Loucy (cell line): Measurements from ENCODE around the gene RHEB.

Source experiments
- H2AFZ ChIP-seq: fragments of 200-600 bp; sonication (generic); 2 replicates; pipeline ENCODE4 v1.6.0; 2016; ENCODE audit warnings: antibody characterized with exemption, mild to moderate bottlenecking, low read length, moderate library complexity
- H3F3A ChIP-seq: fragments of 200-600 bp; 2 replicates; pipeline ENCODE4 v1.6.0; 2016; ENCODE audit warnings: antibody characterized with exemption, low read depth, mild to moderate bottlenecking
- H3K27me3 ChIP-seq: fragments of 200-600 bp; sonication (generic); 2 replicates; pipeline ENCODE4 v1.6.1; 2014; ENCODE audit warnings: low read length, mild to moderate bottlenecking; ENCODE audit not compliant: insufficient read depth, poor library complexity, severe bottlenecking
- H3K36me3 ChIP-seq: fragments of 200-600 bp; sonication (generic); 2 replicates; pipeline ENCODE4 v1.6.1; 2016; ENCODE audit warnings: low read length; ENCODE audit not compliant: insufficient read depth
- H3K4me1 ChIP-seq: fragments of 200-600 bp; sonication (generic); 2 replicates; pipeline ENCODE4 v1.5.1; 2014; ENCODE audit warnings: low read length, mild to moderate bottlenecking; ENCODE audit not compliant: insufficient read depth, poor library complexity, severe bottlenecking
- H3K4me2 ChIP-seq: fragments of 200-600 bp; sonication (generic); 2 replicates; pipeline ENCODE4 v1.6.0; 2014; ENCODE audit warnings: antibody characterized with exemption, low read length, low read depth, mild to moderate bottlenecking; ENCODE audit not compliant: poor library complexity, severe bottlenecking
- H3K4me3 ChIP-seq: fragments of 200-600 bp; sonication (generic); 2 replicates; pipeline ENCODE4 v1.5.1; 2014; ENCODE audit warnings: low read length, mild to moderate bottlenecking, mixed read lengths; ENCODE audit not compliant: poor library complexity, severe bottlenecking
- H3K79me2 ChIP-seq: fragments of 200-600 bp; sonication (generic); 2 replicates; pipeline ENCODE4 v1.6.1; 2014; ENCODE audit warnings: low read length; ENCODE audit not compliant: insufficient read depth
- H3K9ac ChIP-seq: fragments of 200-600 bp; sonication (generic); 2 replicates; pipeline ENCODE4 v1.6.0; 2014; ENCODE audit warnings: mild to moderate bottlenecking, low read depth, low read length, moderate library complexity; ENCODE audit not compliant: poor library complexity, severe bottlenecking
- H3K9me2 ChIP-seq: fragments of 200-600 bp; sonication (generic); replicated peaks from 2 replicates; pipeline ENCODE4 v1.6.1; 2016; ENCODE audit warnings: low read depth, low read length, mixed read lengths
- H3K9me3 ChIP-seq: fragments of 200-600 bp; sonication (generic); 2 replicates; pipeline ENCODE4 v1.6.1; 2014; ENCODE audit warnings: mild to moderate bottlenecking, antibody characterized with exemption, low read length, low read depth; ENCODE audit not compliant: insufficient read depth
- H4K20me1 ChIP-seq: fragments of 200-600 bp; sonication (generic); 2 replicates; pipeline ENCODE4 v1.6.0; 2014; ENCODE audit warnings: antibody characterized with exemption, low read length, mild to moderate bottlenecking; ENCODE audit not compliant: insufficient read depth, poor library complexity, severe bottlenecking
- EZH2phosphoT487 ChIP-seq: fragments of 200-600 bp; IDR thresholded peaks from 2 replicates; pipeline ENCODE4 v1.6.1; 2018; ENCODE audit warnings: antibody characterized with exemption, mild to moderate bottlenecking, moderate library complexity, borderline replicate concordance
- TF ChIP-seq, protein P1 (sequence below): fragments of 200-600 bp; sonication (generic); conservative IDR thresholded peaks from 2 replicates; pipeline ENCODE4 v1.5.1; 2014; ENCODE audit warnings: mild to moderate bottlenecking, antibody characterized with exemption, low read length

RHEB gene

DNA sequence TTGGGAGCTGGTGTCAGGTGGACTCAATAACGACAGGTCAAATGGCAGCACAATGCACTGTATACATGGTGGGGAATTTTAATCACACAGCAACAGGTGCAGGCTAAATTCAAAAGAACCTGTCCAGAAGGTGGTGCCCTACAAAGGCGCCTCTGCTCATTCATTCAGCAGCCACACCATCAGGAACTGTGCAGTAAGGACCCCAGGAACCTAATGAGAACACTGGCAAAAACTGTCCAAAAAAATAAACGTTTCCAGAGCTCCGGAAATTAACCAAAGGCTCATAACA lies 57.8 kb downstream of the RHEB start:
- H3K9ac ChIP-seq: no peak overlapping the region
- H3K4me2 ChIP-seq: no peak overlapping the region
- H3K9me2 ChIP-seq: no peaks in the 10 kb centered on the region
- H3K4me1 ChIP-seq: no peaks in the 10 kb centered on the region
- peaks cover 41% of the 10 kb centered on the region; the same call in 1 of the 2 replicates for H3K36me3 ChIP-seq
- no peaks in the 10 kb centered on the region for H3K27me3 ChIP-seq
- H3F3A ChIP-seq: no peaks in the 10 kb centered on the region
- no peaks in the 10 kb centered on the region for H4K20me1 ChIP-seq
- H2AFZ ChIP-seq: no peak overlapping the region
- TF ChIP-seq, protein P1, sequence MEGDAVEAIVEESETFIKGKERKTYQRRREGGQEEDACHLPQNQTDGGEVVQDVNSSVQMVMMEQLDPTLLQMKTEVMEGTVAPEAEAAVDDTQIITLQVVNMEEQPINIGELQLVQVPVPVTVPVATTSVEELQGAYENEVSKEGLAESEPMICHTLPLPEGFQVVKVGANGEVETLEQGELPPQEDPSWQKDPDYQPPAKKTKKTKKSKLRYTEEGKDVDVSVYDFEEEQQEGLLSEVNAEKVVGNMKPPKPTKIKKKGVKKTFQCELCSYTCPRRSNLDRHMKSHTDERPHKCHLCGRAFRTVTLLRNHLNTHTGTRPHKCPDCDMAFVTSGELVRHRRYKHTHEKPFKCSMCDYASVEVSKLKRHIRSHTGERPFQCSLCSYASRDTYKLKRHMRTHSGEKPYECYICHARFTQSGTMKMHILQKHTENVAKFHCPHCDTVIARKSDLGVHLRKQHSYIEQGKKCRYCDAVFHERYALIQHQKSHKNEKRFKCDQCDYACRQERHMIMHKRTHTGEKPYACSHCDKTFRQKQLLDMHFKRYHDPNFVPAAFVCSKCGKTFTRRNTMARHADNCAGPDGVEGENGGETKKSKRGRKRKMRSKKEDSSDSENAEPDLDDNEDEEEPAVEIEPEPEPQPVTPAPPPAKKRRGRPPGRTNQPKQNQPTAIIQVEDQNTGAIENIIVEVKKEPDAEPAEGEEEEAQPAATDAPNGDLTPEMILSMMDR: no peak
- TF ChIP-seq EZH2phosphoT487: no peak
- H3K4me3 ChIP-seq: no peak overlapping the region
- H3K9me3 ChIP-seq: peaks cover 8% of the 10 kb centered on the region; the same call in 1 of the 2 replicates
- H3K79me2 ChIP-seq: no peaks in the 10 kb centered on the region

DNA sequence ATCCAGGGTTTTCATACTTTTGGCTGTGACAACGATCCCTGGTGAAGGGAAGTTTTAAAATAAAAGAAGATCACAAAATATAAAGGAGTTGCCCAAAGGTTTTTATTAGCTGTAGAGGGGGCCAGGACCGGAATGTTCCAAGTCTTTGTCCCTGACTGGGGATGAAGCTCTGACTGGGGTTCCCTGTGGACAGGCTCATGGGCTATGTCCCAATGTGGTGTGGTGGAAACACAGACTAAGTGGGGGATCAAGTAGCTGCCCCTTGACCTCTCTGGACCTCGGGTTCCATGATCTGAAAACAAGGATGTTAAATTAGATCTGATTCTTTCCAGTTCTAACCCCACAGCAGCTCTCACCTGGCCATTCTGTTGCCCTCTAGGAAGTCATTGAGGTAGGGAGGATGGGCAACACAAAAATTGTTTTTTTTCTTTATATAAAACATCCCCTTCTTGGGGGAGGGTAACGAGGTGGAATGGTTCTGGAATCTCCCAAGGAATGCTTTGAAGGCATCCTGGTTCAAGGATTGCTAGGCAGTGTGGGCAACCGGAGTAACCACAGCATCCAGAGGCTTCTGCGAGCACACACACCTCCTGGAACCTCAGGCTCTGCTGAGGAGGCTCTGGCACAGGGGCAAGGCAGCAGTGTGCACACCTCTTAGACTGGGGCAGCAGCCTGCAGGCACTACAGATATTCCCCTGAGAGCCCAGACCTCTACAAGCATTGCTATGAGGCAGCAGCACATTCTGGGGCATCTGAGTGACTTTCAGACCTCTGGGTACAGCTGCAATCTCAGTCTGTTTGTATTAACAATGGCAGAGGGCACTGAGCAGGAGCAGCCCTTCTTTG lies 58.4 kb downstream of the RHEB start:
- Histone ChIP-seq H4K20me1 (no peaks in the 10 kb centered on the region), H3K79me2 (no peaks in the 10 kb centered on the region), H3K9me2 (no peaks in the 10 kb centered on the region), H3K27me3 (no peaks in the 10 kb centered on the region), H3K4me3 (no peak overlapping the region), H3F3A (no peaks in the 10 kb centered on the region), H3K4me1 (no peaks in the 10 kb centered on the region), H3K9me3 (peaks cover 8% of the 10 kb centered on the region; the same call in 1 of the 2 replicates), H3K4me2 (no peak overlapping the region), H3K9ac (no peak overlapping the region), H2AFZ (no peak overlapping the region), H3K36me3 (peaks cover 38% of the 10 kb centered on the region; the same call in 1 of the 2 replicates)
- TF ChIP-seq EZH2phosphoT487: no peak
- TF ChIP-seq, protein P1: no peak

DNA sequence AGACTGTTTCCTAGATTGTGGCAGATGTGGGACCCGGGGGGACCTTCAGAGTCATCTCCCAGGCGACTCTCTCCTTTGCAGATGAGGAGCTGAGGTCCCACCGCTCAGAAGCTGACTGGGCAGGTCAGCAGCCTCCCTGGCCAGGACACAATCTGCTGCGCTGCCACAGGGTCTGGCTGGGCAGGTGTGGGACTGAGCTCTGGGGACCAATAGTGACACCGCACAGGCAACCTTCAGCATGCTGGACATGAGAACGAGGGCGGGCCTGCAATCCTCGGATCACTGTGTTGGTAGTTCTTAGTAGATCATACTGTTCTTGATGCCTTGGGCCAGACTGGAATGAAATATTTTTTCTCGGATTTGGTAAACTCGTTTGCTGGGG lies 59.2 kb downstream of the RHEB start:
- Histone ChIP-seq H3K36me3 (peaks cover 30% of the 10 kb centered on the region; the same call in 1 of the 2 replicates), H3K9me2 (no peaks in the 10 kb centered on the region), H3K4me3 (no peak overlapping the region), H2AFZ (no peak overlapping the region), H3K9ac (no peak overlapping the region), H3K27me3 (no peaks in the 10 kb centered on the region), H4K20me1 (no peaks in the 10 kb centered on the region), H3K79me2 (no peaks in the 10 kb centered on the region), H3K4me2 (no peak overlapping the region), H3F3A (no peaks in the 10 kb centered on the region), H3K4me1 (no peaks in the 10 kb centered on the region), H3K9me3 (peaks cover 8% of the 10 kb centered on the region; the same call in 1 of the 2 replicates)
- TF ChIP-seq, protein P1: no peak
- no peak for TF ChIP-seq EZH2phosphoT487
